Cardiac septum (tissue), 1 donor: ENCODE results near the gene GPR37. TPM values are rescaled to one million over a fixed set of nuclear protein-coding genes. Genes with fewer than 3 reads are reported as not detected.

Experiments used
- DNase-seq: peaks from one replicate; pipeline ENCODE4 v3.0.0-alpha.2; 2020; ENCODE audit warnings: low spot score
- intact Hi-C: fragments of 100-400 bp; cut with DNase I; formaldehyde crosslinking; loops from one replicate; pipeline ENCODE4 v1.14.0; 2022
- total RNA-seq: library from RNA; stranded (reverse); fragmentation: NEBNext Ultra II Directional; extraction: Animal tissue kit (Norgen Biotek cat#: 25700); gene quantifications from one replicate; pipeline ENCODE4 v1.2.1, GENCODE V29; 2021
- donor health status: DM: no; HTN: no; CAD: no.

GPR37 gene
- total RNA-seq, 1 donor from 2014 or later = 0.13 TPM

GRCh38 chr7:124781418-124781817, 15.8 kb upstream of the GPR37 start:
- DNase-seq = no peak
- intact Hi-C loops = loop anchor here (5.0 kb wide), 1 partner anchor 619 kb away; no protein-coding TSS in a partner anchor

GRCh38 chr7:124780608-124781007, 15.0 kb upstream of the GPR37 start:
- intact Hi-C loops = loop anchor here (5.0 kb wide), 1 partner anchor 618 kb away; no protein-coding TSS in a partner anchor
- no peak for DNase-seq

GRCh38 chr7:124780056-124780455, 14.5 kb upstream of the GPR37 start:
- DNase-seq = no peak
- intact Hi-C loops = loop anchor here (5.0 kb wide), 1 partner anchor 618 kb away; no protein-coding TSS in a partner anchor

GRCh38 chr7:124779620-124780019, 14.0 kb upstream of the GPR37 start:
- intact Hi-C loops = loop anchor here (5.0 kb wide), 1 partner anchor 617 kb away; no protein-coding TSS in a partner anchor
- no peak for DNase-seq

- intact Hi-C loops = no loop called here
- DNase-seq = no peak
Observed at GRCh38 chr7:124779194-124779593, 13.6 kb upstream of the GPR37 start.

GRCh38 chr7:124777268-124777667, 11.7 kb upstream of the GPR37 start:
- intact Hi-C loops = no loop called here
- no peak for DNase-seq

GRCh38 chr7:124776153-124776552, 10.6 kb upstream of the GPR37 start:
- no peak for DNase-seq
- intact Hi-C loops = no loop called here

GRCh38 chr7:124775422-124775821, 9.8 kb upstream of the GPR37 start:
- DNase-seq = no peak
- intact Hi-C loops = no loop called here

GRCh38 chr7:124773938-124774337, 8.3 kb upstream of the GPR37 start:
- DNase-seq = no peak
- intact Hi-C loops = no loop called here

GRCh38 chr7:124773339-124773738, 7.7 kb upstream of the GPR37 start:
- DNase-seq = no peak
- intact Hi-C loops = no loop called here

GRCh38 chr7:124769136-124769535, 3.5 kb upstream of the GPR37 start:
- no peak for DNase-seq
- intact Hi-C loops = no loop called here

GRCh38 chr7:124768525-124768924, 2.9 kb upstream of the GPR37 start:
- DNase-seq = no peak
- intact Hi-C loops = no loop called here

GRCh38 chr7:124764847-124765400, 668 bp downstream of the GPR37 start:
- intact Hi-C loops = no loop called here

GRCh38 chr7:124764051-124764846, 1.3 kb downstream of the GPR37 start:
- intact Hi-C loops = no loop called here
- DNase-seq = no peak

More at GRCh38 chr7:124764847-124765400, 668 bp downstream of the GPR37 start:
- DNase-seq = no peak

- intact Hi-C loops = no loop called here
- DNase-seq = no peak
Observed at GRCh38 chr7:124762611-124763143, 2.9 kb downstream of the GPR37 start.

- no peak for DNase-seq
- intact Hi-C loops = no loop called here
Observed at GRCh38 chr7:124761164-124761715, 4.4 kb downstream of the GPR37 start.

- DNase-seq = no peak
- intact Hi-C loops = no loop called here
Observed at GRCh38 chr7:124758327-124758726, 7.3 kb downstream of the GPR37 start.

GRCh38 chr7:124754576-124755268, 10.9 kb downstream of the GPR37 start:
- DNase-seq = no peak
- intact Hi-C loops = no loop called here

- intact Hi-C loops = no loop called here
- DNase-seq = no peak
Observed at GRCh38 chr7:124752310-124752709, 13.3 kb downstream of the GPR37 start.

GRCh38 chr7:124751027-124751426, 14.6 kb downstream of the GPR37 start:
- DNase-seq = no peak
- intact Hi-C loops = no loop called here
